MM.1S (cell line): ENCODE results near the gene GSG1.

Experiments used
- DNase-seq: peaks from one replicate; pipeline ENCODE4 v3.0.0-alpha.2; 2015
- H2AFZ ChIP-seq: fragments of 300-600 bp; sonication (generic); 2 replicates; pipeline ENCODE4 v1.6.0; 2016; ENCODE audit warnings: antibody characterized with exemption, low read length
- H3F3A ChIP-seq: fragments of 300-600 bp; sonication (generic); 2 replicates; pipeline ENCODE4 v1.6.1; 2016; ENCODE audit warnings: mild to moderate bottlenecking, antibody characterized with exemption, low read length, moderate library complexity, mixed read lengths; ENCODE audit not compliant: insufficient read depth
- H3K27ac ChIP-seq: fragments of 300-600 bp; sonication (generic); 2 replicates; pipeline ENCODE4 v1.5.1; 2016; ENCODE audit warnings: mild to moderate bottlenecking, low read length
- H3K27me3 ChIP-seq: fragments of 300-600 bp; sonication (generic); replicated peaks from 2 replicates; pipeline ENCODE4 v1.6.0; 2016; ENCODE audit warnings: low read length; ENCODE audit not compliant: insufficient read depth
- H3K36me3 ChIP-seq: fragments of 300-600 bp; sonication (generic); replicated peaks from 2 replicates; pipeline ENCODE4 v1.6.1; 2016; ENCODE audit warnings: mild to moderate bottlenecking, low read length, mixed read lengths; ENCODE audit not compliant: insufficient read depth
- H3K4me1 ChIP-seq: fragments of 300-600 bp; sonication (generic); 2 replicates; pipeline ENCODE4 v1.6.1; 2016; ENCODE audit warnings: low read length, mixed read lengths
- H3K4me2 ChIP-seq: fragments of 300-600 bp; sonication (generic); 2 replicates; pipeline ENCODE4 v1.6.0; 2016; ENCODE audit warnings: low read depth, low read length
- H3K4me3 ChIP-seq: fragments of 300-600 bp; sonication (generic); 2 replicates; pipeline ENCODE4 v1.5.1; 2016; ENCODE audit warnings: low read length, mixed read lengths
- H3K79me2 ChIP-seq: fragments of 300-600 bp; sonication (generic); 2 replicates; pipeline ENCODE4 v1.6.1; 2016; ENCODE audit warnings: mixed run types, low read length, mixed read lengths
- H3K9ac ChIP-seq: fragments of 300-600 bp; sonication (generic); 2 replicates; pipeline ENCODE4 v1.6.1; 2016; ENCODE audit warnings: low read length, mixed read lengths
- H3K9me2 ChIP-seq: fragments of 300-600 bp; sonication (generic); replicated peaks from 2 replicates; pipeline ENCODE4 v1.6.1; 2016; ENCODE audit warnings: mild to moderate bottlenecking, low read length, mixed read lengths; ENCODE audit not compliant: insufficient read depth
- H3K9me3 ChIP-seq: fragments of 300-600 bp; sonication (generic); replicated peaks from 2 replicates; pipeline ENCODE4 v1.6.1; 2016; ENCODE audit warnings: mild to moderate bottlenecking, low read length, mixed read lengths; ENCODE audit not compliant: insufficient read depth
- H4K20me1 ChIP-seq: fragments of 300-600 bp; sonication (generic); 2 replicates; pipeline ENCODE4 v1.6.1; 2016; ENCODE audit warnings: mild to moderate bottlenecking, low read length, moderate library complexity, mixed read lengths; ENCODE audit not compliant: insufficient read depth
- CTCF ChIP-seq: fragments of 300-600 bp; sonication (generic); IDR thresholded peaks from 2 replicates; pipeline ENCODE4 v1.5.1; 2016; ENCODE audit warnings: antibody characterized with exemption, low read length, mixed read lengths
- EZH2 ChIP-seq: fragments of 300-600 bp; sonication (generic); optimal IDR thresholded peaks from 2 replicates; pipeline ENCODE3; 2017; ENCODE audit warnings: low read depth, mild to moderate bottlenecking, antibody characterized with exemption, low read length, mixed read lengths
- EZH2phosphoT487 ChIP-seq: fragments of 300-600 bp; sonication (generic); IDR thresholded peaks from 2 replicates; pipeline ENCODE4 v1.6.1; 2018; ENCODE audit warnings: antibody characterized with exemption, low read length

GSG1 gene

DNA sequence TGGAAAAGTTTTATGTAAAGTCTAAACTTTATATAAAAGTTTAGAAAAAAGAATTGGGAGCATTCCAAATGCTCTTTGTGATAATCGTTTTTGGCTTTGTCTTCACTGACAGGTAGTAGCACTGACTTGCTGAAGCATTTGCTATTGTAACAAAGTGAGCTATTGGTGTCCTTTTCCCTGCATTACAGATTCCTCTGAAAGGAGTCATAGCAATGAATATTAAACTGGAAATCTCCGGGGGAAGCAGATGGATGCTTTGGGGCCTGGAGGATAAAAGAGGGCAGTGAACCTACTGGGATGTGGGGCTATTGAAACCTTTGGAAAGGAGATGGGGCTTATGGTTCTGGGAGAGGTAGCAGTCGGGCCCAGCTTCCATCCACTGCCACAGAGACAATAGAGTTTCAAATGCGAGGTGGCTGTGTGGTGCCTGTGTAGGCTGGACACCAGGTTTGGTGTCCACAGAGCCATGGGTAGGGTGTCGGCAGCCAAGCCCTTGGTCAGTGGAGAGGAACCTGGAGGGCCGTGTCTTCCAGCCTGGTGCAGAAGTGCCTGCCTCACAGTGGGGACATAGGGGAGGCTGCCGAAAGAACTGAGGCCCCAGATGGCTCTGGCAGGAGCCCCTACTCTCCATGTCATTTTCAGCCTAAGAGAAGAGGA, 10.1 kb downstream of the GSG1 start:
- no peak overlapping the region for H2AFZ ChIP-seq
- H3K36me3 ChIP-seq: no peaks in the 10 kb centered on the region
- no peaks in the 10 kb centered on the region for H4K20me1 ChIP-seq
- peaks cover 17% of the 10 kb centered on the region for H3F3A ChIP-seq
- no peaks in the 10 kb centered on the region for H3K27me3 ChIP-seq
- H3K4me2 ChIP-seq: no peak overlapping the region
- H3K79me2 ChIP-seq: no peaks in the 10 kb centered on the region
- H3K9me2 ChIP-seq: no peaks in the 10 kb centered on the region
- H3K4me1 ChIP-seq: peaks cover 56% of the 10 kb centered on the region
- no peaks in the 10 kb centered on the region for H3K9me3 ChIP-seq
- TF ChIP-seq EZH2 (no peak), CTCF (no peak)
- no peak for DNase-seq
- no peak overlapping the region for H3K9ac ChIP-seq
- H3K27ac ChIP-seq: peak overlapping the region; percentile 63; the same call in 1 of the 2 replicates
- H3K4me3 ChIP-seq: no peak overlapping the region

DNA sequence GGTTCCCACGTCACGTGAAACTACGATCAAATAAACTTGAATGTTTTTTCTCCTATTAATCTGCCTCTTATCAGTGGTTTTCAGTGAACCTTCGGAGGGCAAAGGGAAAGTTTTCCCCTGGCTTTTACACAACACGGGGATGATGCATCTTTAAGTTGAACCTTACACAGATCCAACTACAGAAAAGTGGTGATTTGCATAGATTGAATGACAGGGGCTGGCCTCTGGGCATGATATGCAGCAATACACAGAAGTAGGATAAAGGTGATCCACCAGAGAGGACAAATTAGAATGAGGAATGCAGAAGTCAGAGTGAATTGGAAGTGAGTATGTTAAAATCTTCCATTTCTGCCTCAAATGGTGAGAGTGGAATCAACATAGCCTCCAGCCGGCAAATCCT, 11.6 kb downstream of the GSG1 start:
- Histone ChIP-seq H2AFZ (no peak overlapping the region), H3K27ac (no peak overlapping the region), H3F3A (peaks cover 5% of the 10 kb centered on the region), H3K36me3 (no peaks in the 10 kb centered on the region), H4K20me1 (no peaks in the 10 kb centered on the region), H3K4me2 (no peak overlapping the region), H3K4me1 (peaks cover 52% of the 10 kb centered on the region), H3K9ac (no peak overlapping the region), H3K4me3 (no peak overlapping the region), H3K9me3 (no peaks in the 10 kb centered on the region), H3K79me2 (no peaks in the 10 kb centered on the region), H3K27me3 (no peaks in the 10 kb centered on the region), H3K9me2 (no peaks in the 10 kb centered on the region)
- no peak for DNase-seq
- TF ChIP-seq EZH2phosphoT487 (no peak), EZH2 (no peak), CTCF (no peak)

DNA sequence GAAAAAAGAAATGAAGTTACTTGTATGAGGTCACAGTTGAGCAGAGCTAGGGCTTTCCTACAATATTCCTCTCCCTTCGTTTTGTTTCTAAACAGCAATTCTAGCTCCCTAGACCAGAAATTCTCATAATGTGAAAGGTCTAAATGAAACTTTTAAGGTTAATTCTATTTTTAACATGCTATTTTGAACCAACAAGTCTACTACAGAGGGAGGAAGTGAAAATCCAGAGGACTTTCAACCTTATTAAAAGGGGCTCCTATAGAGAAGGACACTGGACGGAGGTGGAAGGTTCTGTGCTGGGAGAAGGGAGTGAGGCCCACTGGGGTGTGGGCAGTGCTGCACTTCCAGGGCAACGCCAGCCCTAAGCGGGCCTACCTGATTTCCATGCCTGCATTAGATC, 13.4 kb downstream of the GSG1 start:
- Histone ChIP-seq H3K9me3 (no peaks in the 10 kb centered on the region), H3K27me3 (no peaks in the 10 kb centered on the region), H3K4me3 (no peak overlapping the region), H2AFZ (no peak overlapping the region), H3K4me1 (peaks cover 46% of the 10 kb centered on the region), H3K27ac (peak overlapping the region; percentile 36; the same call in 1 of the 2 replicates), H3K36me3 (no peaks in the 10 kb centered on the region), H3F3A (peaks cover 5% of the 10 kb centered on the region), H3K79me2 (no peaks in the 10 kb centered on the region), H3K9me2 (no peaks in the 10 kb centered on the region), H4K20me1 (no peaks in the 10 kb centered on the region), H3K9ac (no peak overlapping the region), H3K4me2 (peak overlapping the region; percentile 37; the same call in 1 of the 2 replicates)
- TF ChIP-seq EZH2phosphoT487: no peak
- DNase-seq: no peak

GRCh38 chr12:13088496-13088895, 15.0 kb downstream of the GSG1 start:
- Histone ChIP-seq H3K27me3 (no peaks in the 10 kb centered on the region), H3K4me1 (peaks cover 32% of the 10 kb centered on the region), H3K4me2 (no peak overlapping the region), H3K79me2 (no peaks in the 10 kb centered on the region), H3K9me3 (no peaks in the 10 kb centered on the region), H2AFZ (no peak overlapping the region), H3F3A (no peaks in the 10 kb centered on the region; the same call in 1 of the 2 replicates), H3K27ac (no peak overlapping the region), H3K4me3 (no peak overlapping the region), H3K36me3 (no peaks in the 10 kb centered on the region), H3K9ac (no peak overlapping the region), H3K9me2 (no peaks in the 10 kb centered on the region), H4K20me1 (no peaks in the 10 kb centered on the region)
- TF ChIP-seq EZH2phosphoT487 (no peak), CTCF (no peak), EZH2 (no peak)
- DNase-seq: no peak
